OCI-LY1 (cell line): Measurements from ENCODE around the gene PLTP.

Experiments
- H2AFZ ChIP-seq: fragments of 200-600 bp; sonication (generic), shearing (Covaris generic); 2 replicates; pipeline ENCODE4 v1.6.0; 2014; ENCODE audit warnings: antibody characterized with exemption, mild to moderate bottlenecking, low read length
- H3F3A ChIP-seq: fragments of 200-600 bp; sonication (generic), shearing (Covaris generic); 2 replicates; pipeline ENCODE4 v1.6.0; 2014; ENCODE audit warnings: mild to moderate bottlenecking, antibody characterized with exemption, low read length, moderate library complexity; ENCODE audit not compliant: insufficient read depth
- H3K27ac ChIP-seq: fragments of 200-600 bp; sonication (generic); 2 replicates; pipeline ENCODE4 v1.5.1; 2014; ENCODE audit warnings: low read length, mixed run types, mild to moderate bottlenecking, low read depth; ENCODE audit not compliant: poor library complexity, severe bottlenecking
- H3K27me3 ChIP-seq: fragments of 200-600 bp; sonication (generic); 2 replicates; pipeline ENCODE4 v1.6.0; 2014; ENCODE audit warnings: antibody characterized with exemption, mild to moderate bottlenecking, low read length, moderate library complexity; ENCODE audit not compliant: insufficient read depth
- H3K36me3 ChIP-seq: fragments of 200-600 bp; sonication (generic); 2 replicates; pipeline ENCODE4 v1.6.1; 2014; ENCODE audit warnings: mild to moderate bottlenecking, antibody characterized with exemption, low read length, moderate library complexity, mixed read lengths; ENCODE audit not compliant: insufficient read depth
- H3K4me1 ChIP-seq: fragments of 200-600 bp; sonication (generic); 2 replicates; pipeline ENCODE4 v1.5.1; 2014; ENCODE audit warnings: mild to moderate bottlenecking, low read length, moderate library complexity; ENCODE audit not compliant: insufficient read depth, severe bottlenecking
- H3K4me2 ChIP-seq: fragments of 200-600 bp; sonication (generic), shearing (Covaris generic); 2 replicates; pipeline ENCODE4 v1.6.1; 2014; ENCODE audit warnings: low read length
- H3K4me3 ChIP-seq: fragments of 200-600 bp; sonication (generic); 2 replicates; pipeline ENCODE4 v1.5.1; 2014; ENCODE audit warnings: low read length, low read depth, mild to moderate bottlenecking, mixed read lengths; ENCODE audit not compliant: poor library complexity, severe bottlenecking
- H3K79me2 ChIP-seq: fragments of 200-600 bp; shearing (Covaris generic); 2 replicates; pipeline ENCODE4 v1.6.1; 2016; ENCODE audit warnings: mixed run types, low read length, mixed read lengths; ENCODE audit not compliant: insufficient read depth
- H3K9ac ChIP-seq: fragments of 200-600 bp; sonication (generic), shearing (Covaris generic); 2 replicates; pipeline ENCODE4 v1.6.1; 2014; ENCODE audit warnings: mild to moderate bottlenecking, low read length, mixed read lengths
- H3K9me2 ChIP-seq: fragments of 200-600 bp; sonication (generic), shearing (Covaris generic); 2 replicates; pipeline ENCODE4 v1.6.1; 2014; ENCODE audit warnings: low read depth, mild to moderate bottlenecking, low read length, mixed read lengths
- H3K9me3 ChIP-seq: fragments of 200-600 bp; shearing (Covaris generic); 2 replicates; pipeline ENCODE4 v1.6.1; 2014; ENCODE audit warnings: low read length, mixed read lengths
- H4K20me1 ChIP-seq: fragments of 200-600 bp; sonication (generic), shearing (Covaris generic); 2 replicates; pipeline ENCODE4 v1.6.0; 2016; ENCODE audit warnings: mild to moderate bottlenecking, low read length; ENCODE audit not compliant: insufficient read depth
- CTCF ChIP-seq: fragments of 200-600 bp; sonication (generic), shearing (Covaris generic); IDR thresholded peaks from 2 replicates; pipeline ENCODE4 v1.5.1; 2017; ENCODE audit warnings: mild to moderate bottlenecking, antibody characterized with exemption, low read length, moderate library complexity, mixed read lengths
- EZH2 ChIP-seq: fragments of 200-600 bp; sonication (generic), shearing (Covaris generic); IDR thresholded peaks from 2 replicates; pipeline ENCODE4 v1.8.0; 2017; ENCODE audit warnings: borderline replicate concordance, mixed run types, mild to moderate bottlenecking, antibody characterized with exemption, low read length, moderate library complexity, mixed read lengths

Gene PLTP

GRCh38 chr20:45890077-45890984 lies 21.6 kb downstream of the PLTP start:
- H2AFZ ChIP-seq = no peak overlapping the region
- H3K27ac ChIP-seq = peak overlapping the region; percentile 24
- H3K4me1 ChIP-seq = peaks cover 30% of the 10 kb centered on the region

GRCh38 chr20:45888681-45889080 lies 23.3 kb downstream of the PLTP start:
- Histone ChIP-seq H4K20me1 (no peaks in the 10 kb centered on the region), H3K79me2 (no peaks in the 10 kb centered on the region), H3F3A (no peaks in the 10 kb centered on the region; the same call in 1 of the 2 replicates), H3K4me3 (no peak overlapping the region), H3K9me3 (no peaks in the 10 kb centered on the region), H3K4me1 (peaks cover 30% of the 10 kb centered on the region), H3K9me2 (no peaks in the 10 kb centered on the region), H3K27me3 (no peaks in the 10 kb centered on the region), H3K36me3 (peaks cover 31% of the 10 kb centered on the region), H3K9ac (no peak overlapping the region), H2AFZ (no peak overlapping the region), H3K27ac (peak overlapping the region; percentile 7), H3K4me2 (no peak overlapping the region)
- TF ChIP-seq CTCF (no peak), EZH2 (no peak)

More at GRCh38 chr20:45890077-45890984, 21.6 kb downstream of the PLTP start:
- Histone ChIP-seq H3K36me3 (peaks cover 25% of the 10 kb centered on the region; the same call in 1 of the 2 replicates), H3F3A (no peaks in the 10 kb centered on the region; the same call in 1 of the 2 replicates), H3K27me3 (no peaks in the 10 kb centered on the region), H3K79me2 (no peaks in the 10 kb centered on the region), H3K9ac (peak overlapping the region; percentile 70), H3K4me3 (peak overlapping the region; percentile 75), H3K9me2 (no peaks in the 10 kb centered on the region), H3K9me3 (no peaks in the 10 kb centered on the region), H4K20me1 (no peaks in the 10 kb centered on the region), H3K4me2 (peak overlapping the region; percentile 93)
- TF ChIP-seq EZH2 (no peak), CTCF (peak; percentile 64; the same call in 1 of the 2 replicates)

GRCh38 chr20:45887346-45887715 lies 24.6 kb downstream of the PLTP start, which contains the start of gene SPATA25:
SPATA25 (minus strand) TSS chr20:45887622; CDS start chr20:45887590, 32 bp downstream.
- Histone ChIP-seq H3K4me1 (peaks cover 23% of the 10 kb centered on the region), H3K4me2 (no peak within 1 kb of the TSS), H3K4me3 (no peak within 1 kb of the TSS), H3K9me2 (no peaks in the 10 kb centered on the region), H3K27ac (no peak within 1 kb of the TSS), H3F3A (no peaks in the 10 kb centered on the region; the same call in 1 of the 2 replicates), H3K9me3 (no peaks in the 10 kb centered on the region), H4K20me1 (no peaks in the 10 kb centered on the region), H3K79me2 (no peaks in the 10 kb centered on the region), H3K27me3 (no peaks in the 10 kb centered on the region), H3K9ac (no peak within 1 kb of the TSS), H2AFZ (no peak within 1 kb of the TSS), H3K36me3 (peaks cover 43% of the 10 kb centered on the region)
- TF ChIP-seq CTCF (no peak), EZH2 (no peak)
